ENCODE measurements around the gene ATP6V0B. TPM values are rescaled to one million over a fixed set of nuclear protein-coding genes. Genes with fewer than 3 reads are reported as not detected.

ATP6V0B gene
- total RNA-seq, 1 donor from 2014 or later: 80.9 TPM

GRCh38 chr1:43979261-43979527 is 4.4 kb downstream of the ATP6V0B start:
- DNase-seq: no peak
- ATAC-seq (ENCODE audit: poor library complexity): no peak
- intact Hi-C loops (cut with DNase I): no loop called here

GRCh38 chr1:43979528-43980254 is 4.9 kb downstream of the ATP6V0B start:
- DNase-seq: peak; percentile 70
- intact Hi-C loops (cut with DNase I): no loop called here
- ATAC-seq (ENCODE audit: poor library complexity): peak; percentile 5

- intact Hi-C loops (cut with DNase I): no loop called here
Observed at GRCh38 chr1:43980255-43981134, 5.7 kb downstream of the ATP6V0B start.

GRCh38 chr1:43981135-43981491 is 6.4 kb downstream of the ATP6V0B start:
- ATAC-seq (ENCODE audit: poor library complexity): no peak
- peak; percentile 36 for DNase-seq
- intact Hi-C loops (cut with DNase I): no loop called here

More at GRCh38 chr1:43980255-43981134, 5.7 kb downstream of the ATP6V0B start:
- no peak for ATAC-seq (ENCODE audit: poor library complexity)
- DNase-seq: no peak

- intact Hi-C loops (cut with DNase I): no loop called here
- DNase-seq (peak; percentile 32), ATAC-seq (ENCODE audit: poor library complexity) (no peak)
Observed at GRCh38 chr1:43981636-43982035, 6.9 kb downstream of the ATP6V0B start.

- intact Hi-C loops (cut with DNase I): no loop called here
- ATAC-seq (ENCODE audit: poor library complexity) (no peak), DNase-seq (peak; percentile 31)
Observed at GRCh38 chr1:43982241-43982640, 7.5 kb downstream of the ATP6V0B start.

GRCh38 chr1:43982808-43983207 is 8.0 kb downstream of the ATP6V0B start:
- DNase-seq (peak; percentile 49), ATAC-seq (ENCODE audit: poor library complexity) (no peak)
- intact Hi-C loops (cut with DNase I): no loop called here

GRCh38 chr1:43983253-43983899 is 8.6 kb downstream of the ATP6V0B start:
- DNase-seq: no peak
- no peak for ATAC-seq (ENCODE audit: poor library complexity)
- intact Hi-C loops (cut with DNase I): no loop called here

GRCh38 chr1:43984855-43985254 is 10.1 kb downstream of the ATP6V0B start:
- intact Hi-C loops (cut with DNase I): no loop called here
- ATAC-seq (ENCODE audit: poor library complexity): no peak
- no peak for DNase-seq

GRCh38 chr1:43985984-43986595 is 11.3 kb downstream of the ATP6V0B start:
- DNase-seq: no peak
- intact Hi-C loops (cut with DNase I): no loop called here
- ATAC-seq (ENCODE audit: poor library complexity): no peak

GRCh38 chr1:43986712-43987111 is 12.0 kb downstream of the ATP6V0B start:
- intact Hi-C loops (cut with DNase I): no loop called here
- ATAC-seq (ENCODE audit: poor library complexity) (no peak), DNase-seq (no peak)

- DNase-seq (no peak), ATAC-seq (ENCODE audit: poor library complexity) (no peak)
- intact Hi-C loops (cut with DNase I): no loop called here
Observed at GRCh38 chr1:43987159-43987902, 12.6 kb downstream of the ATP6V0B start.

- no peak for ATAC-seq (ENCODE audit: poor library complexity)
- intact Hi-C loops (cut with DNase I): no loop called here
Observed at GRCh38 chr1:43990271-43991199, 15.8 kb downstream of the ATP6V0B start.

GRCh38 chr1:43991200-43991475 is 16.4 kb downstream of the ATP6V0B start:
- no peak for ATAC-seq (ENCODE audit: poor library complexity)
- intact Hi-C loops (cut with DNase I): no loop called here

More at GRCh38 chr1:43990271-43991199, 15.8 kb downstream of the ATP6V0B start:
- DNase-seq: no peak

GRCh38 chr1:43991476-43992231 is 16.9 kb downstream of the ATP6V0B start, which contains the start of gene CCDC24:
Gene CCDC24 (plus strand): TSS chr1:43991599. CDS start chr1:43991879, 280 bp downstream.
- DNase-seq: peak; percentile 92
- intact Hi-C loops (cut with DNase I): no loop called here
- ATAC-seq (ENCODE audit: poor library complexity): peak; percentile 94

More at GRCh38 chr1:43991200-43991475, 16.4 kb downstream of the ATP6V0B start:
- no peak for DNase-seq

- intact Hi-C loops (cut with DNase I): no loop called here
- ATAC-seq (ENCODE audit: poor library complexity) (no peak), DNase-seq (no peak)
Observed at GRCh38 chr1:43992232-43992995, 17.7 kb downstream of the ATP6V0B start.

All from Right ventricle myocardium superior (tissue), 1 donor.